NCI-H128 (cell line): Measurements from ENCODE around the gene BDKRB2.

Experiments
- DNase-seq: peaks from one replicate; lab custom pipeline; 2025; ENCODE audit not compliant: unreplicated experiment; lab: John Stamatoyannopoulos, UW

BDKRB2 gene

GRCh38 chr14:96176275-96176674 is 28.4 kb upstream of the BDKRB2 start:
- no peak for DNase-seq

- DNase-seq, result no peak
Measured at GRCh38 chr14:96176811-96177211, 27.8 kb upstream of the BDKRB2 start.

- DNase-seq, result no peak
Measured at GRCh38 chr14:96177766-96178375, 26.8 kb upstream of the BDKRB2 start.

GRCh38 chr14:96178461-96179321 is 25.9 kb upstream of the BDKRB2 start:
- DNase-seq, result no peak

- DNase-seq, result no peak
Measured at GRCh38 chr14:96180043-96180874, 24.4 kb upstream of the BDKRB2 start.

- DNase-seq, result no peak
Measured at GRCh38 chr14:96181186-96182056, 23.2 kb upstream of the BDKRB2 start.

- no peak for DNase-seq
Measured at GRCh38 chr14:96182546-96182945, 22.1 kb upstream of the BDKRB2 start.

GRCh38 chr14:96184737-96185136 is 19.9 kb upstream of the BDKRB2 start:
- no peak for DNase-seq

GRCh38 chr14:96187216-96188031 is 17.2 kb upstream of the BDKRB2 start:
- DNase-seq, result no peak

- no peak for DNase-seq
Measured at GRCh38 chr14:96189281-96189711, 15.3 kb upstream of the BDKRB2 start.

GRCh38 chr14:96191353-96191752 is 13.3 kb upstream of the BDKRB2 start:
- no peak for DNase-seq

- DNase-seq, result no peak
Measured at GRCh38 chr14:96191841-96192462, 12.7 kb upstream of the BDKRB2 start.

- no peak for DNase-seq
Measured at GRCh38 chr14:96192975-96193805, 11.4 kb upstream of the BDKRB2 start.

- DNase-seq, result no peak
Measured at GRCh38 chr14:96194262-96194656, 10.4 kb upstream of the BDKRB2 start.

- no peak for DNase-seq
Measured at GRCh38 chr14:96194657-96195431, 9.8 kb upstream of the BDKRB2 start.

- no peak for DNase-seq
Measured at GRCh38 chr14:96195441-96196081, 9.1 kb upstream of the BDKRB2 start.

GRCh38 chr14:96197163-96197852 is 7.3 kb upstream of the BDKRB2 start:
- no peak for DNase-seq
